Breast epithelium (tissue), 4 donors: ENCODE results near the gene ADCK1. TPM values are rescaled to one million over a fixed set of nuclear protein-coding genes. Genes with fewer than 3 reads are reported as not detected.

Source experiments
- DNase-seq, 2 donors: peaks; one replicate each; pipeline ENCODE4 v3.0.0-alpha.2; 2019; ENCODE audit warnings: low spot score in 2 of 2
- H3K27ac ChIP-seq, 2 donors: fragments of 200-600 bp; sonication (generic) in 1 of 2; one replicate each; pipeline ENCODE4 v1.5.1; 2016 to 2019; ENCODE audit warnings: mild to moderate bottlenecking in 1 of 2
- H3K27me3 ChIP-seq, 2 donors: fragments of 200-600 bp; sonication (generic) in 1 of 2; one replicate each; pipeline versions ENCODE4 v1.5.1 to v1.6.0; 2017 to 2019; ENCODE audit warnings: control low read depth in 1 of 2, mild to moderate bottlenecking in 1 of 2
- H3K36me3 ChIP-seq: fragments of 200-600 bp; one replicate; pipeline ENCODE4 v1.5.1; 2019
- H3K4me1 ChIP-seq, 2 donors: fragments of 200-600 bp; sonication (generic); one replicate each; pipeline ENCODE4 v1.5.1; 2016 to 2019; ENCODE audit warnings: control low read depth in 1 of 2
- H3K4me3 ChIP-seq, 3 donors: fragments of 200-600 bp; sonication (generic); 1 replicate in 2 of 3; 2 replicates in 1 of 3; pipeline ENCODE4 v1.5.1; 2016 to 2019; ENCODE audit warnings: mild to moderate bottlenecking in 3 of 3, moderate library complexity in 2 of 3
- H3K9me3 ChIP-seq, 2 donors: fragments of 200-600 bp; sonication (generic) in 1 of 2; one replicate each; pipeline ENCODE4 v1.5.1; 2016 to 2019; ENCODE audit warnings: control low read depth in 1 of 2
- POLR2A ChIP-seq: fragments of 450-650 bp; IDR thresholded peaks from one replicate; pipeline ENCODE4 v1.6.1; 2016; ENCODE audit warnings: antibody characterized with exemption, mild to moderate bottlenecking, moderate library complexity
- POLR2AphosphoS5 ChIP-seq, 3 donors: sonication (generic); formaldehyde crosslinking; IDR thresholded peaks; one replicate each; pipeline ENCODE4 v1.6.1; 2017; ENCODE audit warnings: antibody characterized with exemption in 3 of 3
- intact Hi-C: fragments of 100-400 bp; cut with DNase I; formaldehyde crosslinking; loops from one replicate; pipeline ENCODE4 v1.15.1; 2023; ENCODE audit warnings: low total_unique reads
- total RNA-seq, 3 donors: library from RNA; depleted of rRNA; stranded (reverse); fragments of >200 nt; gene quantifications; one replicate each; pipeline ENCODE4 v1.1.0, GENCODE V29; 2016
- TF ChIP-seq, protein P1 (sequence below), 3 donors: fragments of 450-650 bp; IDR thresholded peaks; one replicate each; pipeline ENCODE4 v1.5.1; 2016 to 2017; ENCODE audit warnings: antibody characterized with exemption in 3 of 3, mild to moderate bottlenecking in 3 of 3, moderate library complexity in 3 of 3

The ADCK1 gene
- total RNA-seq, 3 donors from 2014 or later: 4.6 to 8.3 (median 4.9) TPM

DNA sequence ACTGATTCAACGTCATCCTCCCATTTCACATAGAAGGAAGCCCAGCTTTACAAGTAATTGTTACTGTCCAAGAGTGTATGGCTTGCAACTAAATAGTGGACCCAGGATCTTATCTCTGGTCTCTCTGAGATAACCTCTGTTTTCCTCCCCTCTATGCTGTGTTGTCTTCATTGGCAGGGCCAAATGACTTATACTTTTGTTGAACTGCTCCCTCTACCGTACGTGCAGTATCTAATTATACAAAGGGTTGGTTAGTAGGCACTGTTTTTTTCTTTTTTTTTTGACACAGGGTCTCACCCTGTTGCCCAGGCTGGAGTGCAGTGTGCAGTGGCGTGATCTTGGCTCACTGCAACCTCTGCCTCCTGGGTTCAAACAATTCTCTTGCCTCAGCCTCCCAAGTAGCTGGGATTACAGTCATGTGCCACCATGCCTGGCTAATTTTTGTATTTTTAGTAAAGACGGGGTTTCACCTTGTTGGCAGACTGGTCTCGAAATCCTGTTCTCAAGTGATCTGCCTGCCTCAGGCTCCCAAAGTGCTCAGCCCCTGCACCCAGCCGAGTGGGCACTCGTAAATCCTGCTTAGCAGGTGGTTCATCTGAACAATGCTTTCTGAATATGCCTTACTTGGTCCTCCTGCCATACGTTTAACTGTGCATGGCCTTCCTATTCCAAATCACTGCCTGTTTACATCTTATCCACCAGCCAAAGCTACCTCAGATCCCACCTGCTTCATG, 162.1 kb downstream of the ADCK1 start:
- H3K4me1 ChIP-seq: no peaks in the 10 kb centered on the region
- H3K4me3 ChIP-seq: no peak overlapping the region
- H3K27me3 ChIP-seq: peaks cover 0 to 10% of the 10 kb centered on the region in 2 donors
- no peak for DNase-seq
- no peaks in the 10 kb centered on the region for H3K36me3 ChIP-seq
- intact Hi-C loops: no loop called here
- no peak overlapping the region for H3K27ac ChIP-seq
- TF ChIP-seq, protein P1, sequence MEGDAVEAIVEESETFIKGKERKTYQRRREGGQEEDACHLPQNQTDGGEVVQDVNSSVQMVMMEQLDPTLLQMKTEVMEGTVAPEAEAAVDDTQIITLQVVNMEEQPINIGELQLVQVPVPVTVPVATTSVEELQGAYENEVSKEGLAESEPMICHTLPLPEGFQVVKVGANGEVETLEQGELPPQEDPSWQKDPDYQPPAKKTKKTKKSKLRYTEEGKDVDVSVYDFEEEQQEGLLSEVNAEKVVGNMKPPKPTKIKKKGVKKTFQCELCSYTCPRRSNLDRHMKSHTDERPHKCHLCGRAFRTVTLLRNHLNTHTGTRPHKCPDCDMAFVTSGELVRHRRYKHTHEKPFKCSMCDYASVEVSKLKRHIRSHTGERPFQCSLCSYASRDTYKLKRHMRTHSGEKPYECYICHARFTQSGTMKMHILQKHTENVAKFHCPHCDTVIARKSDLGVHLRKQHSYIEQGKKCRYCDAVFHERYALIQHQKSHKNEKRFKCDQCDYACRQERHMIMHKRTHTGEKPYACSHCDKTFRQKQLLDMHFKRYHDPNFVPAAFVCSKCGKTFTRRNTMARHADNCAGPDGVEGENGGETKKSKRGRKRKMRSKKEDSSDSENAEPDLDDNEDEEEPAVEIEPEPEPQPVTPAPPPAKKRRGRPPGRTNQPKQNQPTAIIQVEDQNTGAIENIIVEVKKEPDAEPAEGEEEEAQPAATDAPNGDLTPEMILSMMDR (IDR thresholded peaks at IDR 0.05): no peak
- TF ChIP-seq POLR2A (no peak), POLR2AphosphoS5 (IDR thresholded peaks at IDR 0.05) (no peak)
- H3K9me3 ChIP-seq: no peaks in the 10 kb centered on the region

DNA sequence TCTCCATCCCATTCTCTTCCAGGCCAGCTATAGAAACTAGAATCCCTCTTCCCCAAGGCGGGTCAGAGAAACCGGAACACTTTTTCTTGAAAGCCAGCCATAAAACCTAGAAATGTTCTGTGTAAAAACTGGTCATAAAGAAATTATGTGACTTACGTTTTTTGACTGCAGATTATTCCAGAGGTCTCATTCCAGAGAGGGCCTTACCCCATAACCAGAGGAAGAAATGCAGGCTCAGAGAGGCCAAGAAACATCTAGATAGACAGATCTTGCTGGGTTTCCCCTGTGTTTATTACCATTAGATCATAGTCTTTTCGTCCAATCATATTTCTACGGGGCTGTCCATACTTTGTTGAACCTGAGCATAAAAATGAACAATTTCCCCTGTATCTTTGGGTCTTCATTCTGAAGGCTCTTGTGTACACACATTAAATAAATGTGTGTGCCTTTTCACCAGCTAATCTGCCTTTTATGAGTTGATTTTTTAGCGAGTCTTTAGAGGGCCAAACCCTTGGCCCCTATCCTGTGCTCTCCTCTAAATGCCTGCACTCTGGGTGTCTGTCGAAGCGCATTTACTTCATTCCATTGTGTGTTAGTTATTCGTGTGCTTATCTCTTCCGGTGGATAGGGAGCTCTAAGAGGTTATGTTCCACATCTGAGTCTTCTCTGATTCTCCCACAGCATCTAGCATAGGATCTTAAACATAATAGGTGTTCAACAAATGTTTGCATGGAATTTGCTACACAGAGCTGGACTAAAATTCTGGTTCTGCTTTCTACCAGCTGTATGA, 163.0 kb downstream of the ADCK1 start:
- H3K4me1 ChIP-seq: no peaks in the 10 kb centered on the region
- TF ChIP-seq, protein P1 (IDR thresholded peaks at IDR 0.05): no peak
- TF ChIP-seq POLR2AphosphoS5 (IDR thresholded peaks at IDR 0.05) (no peak), POLR2A (no peak)
- intact Hi-C loops: no loop called here
- no peak for DNase-seq
- H3K27me3 ChIP-seq: peaks cover 0 to 8% of the 10 kb centered on the region in 2 donors
- no peak overlapping the region for H3K4me3 ChIP-seq
- no peak overlapping the region for H3K27ac ChIP-seq
- H3K36me3 ChIP-seq: no peaks in the 10 kb centered on the region
- H3K9me3 ChIP-seq: no peaks in the 10 kb centered on the region

DNA sequence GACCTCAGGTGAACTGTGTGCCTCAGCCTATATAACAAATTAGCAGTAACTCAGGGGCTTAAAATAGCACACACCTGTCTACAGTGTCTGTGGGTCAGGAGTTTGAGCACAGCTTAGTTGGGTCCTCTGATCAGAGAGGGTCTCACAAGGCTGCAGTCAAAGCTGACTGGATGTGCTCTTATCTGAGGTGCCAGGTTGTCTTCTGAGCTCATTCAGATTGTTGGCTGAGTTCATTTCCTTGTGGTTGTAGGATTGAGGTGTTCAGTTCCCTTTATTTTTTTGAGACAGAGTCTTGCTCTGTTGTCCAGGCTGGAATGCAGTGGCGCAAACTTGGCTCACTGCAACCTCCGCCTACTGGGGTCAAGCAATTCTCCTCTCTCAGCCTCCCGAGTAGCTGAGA, 164.7 kb downstream of the ADCK1 start:
- H3K27me3 ChIP-seq: peaks cover 0 to 8% of the 10 kb centered on the region in 2 donors
- intact Hi-C loops: no loop called here
- TF ChIP-seq POLR2A: no peak
- TF ChIP-seq, protein P1 (IDR thresholded peaks at IDR 0.05): no peak
- TF ChIP-seq POLR2AphosphoS5 (IDR thresholded peaks at IDR 0.05): no peak
- no peak overlapping the region for H3K4me3 ChIP-seq
- DNase-seq: no peak
- no peak overlapping the region for H3K27ac ChIP-seq
- no peaks in the 10 kb centered on the region for H3K36me3 ChIP-seq
- H3K9me3 ChIP-seq: no peaks in the 10 kb centered on the region
- no peaks in the 10 kb centered on the region for H3K4me1 ChIP-seq

DNA sequence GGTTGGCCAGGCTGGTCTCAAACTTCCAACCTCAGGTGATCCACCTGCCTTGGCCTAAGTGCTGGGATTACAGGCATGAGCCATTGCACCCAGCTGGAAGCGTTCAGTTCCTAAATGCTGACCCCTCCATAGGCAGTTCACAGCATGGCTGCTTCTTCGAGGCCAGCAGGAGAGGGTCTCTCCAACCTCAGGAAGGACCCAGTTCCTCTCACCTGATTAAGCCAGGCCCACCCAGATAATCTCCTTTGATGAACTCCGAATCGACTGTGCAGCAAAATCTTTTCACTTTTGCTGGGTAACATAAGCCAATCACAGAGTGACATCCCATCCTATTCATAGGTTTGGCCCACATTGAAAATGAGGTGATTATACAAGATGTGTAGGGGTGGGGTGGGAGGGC, 165.1 kb downstream of the ADCK1 start:
- Histone ChIP-seq H3K4me3 (no peak overlapping the region), H3K27me3 (peaks cover 0 to 8% of the 10 kb centered on the region in 2 donors), H3K27ac (no peak overlapping the region), H3K36me3 (no peaks in the 10 kb centered on the region), H3K9me3 (no peaks in the 10 kb centered on the region), H3K4me1 (no peaks in the 10 kb centered on the region)
- TF ChIP-seq POLR2AphosphoS5 (IDR thresholded peaks at IDR 0.05) (no peak), POLR2A (no peak)
- TF ChIP-seq, protein P1 (IDR thresholded peaks at IDR 0.05): no peak
- no peak for DNase-seq
- intact Hi-C loops: no loop called here

DNA sequence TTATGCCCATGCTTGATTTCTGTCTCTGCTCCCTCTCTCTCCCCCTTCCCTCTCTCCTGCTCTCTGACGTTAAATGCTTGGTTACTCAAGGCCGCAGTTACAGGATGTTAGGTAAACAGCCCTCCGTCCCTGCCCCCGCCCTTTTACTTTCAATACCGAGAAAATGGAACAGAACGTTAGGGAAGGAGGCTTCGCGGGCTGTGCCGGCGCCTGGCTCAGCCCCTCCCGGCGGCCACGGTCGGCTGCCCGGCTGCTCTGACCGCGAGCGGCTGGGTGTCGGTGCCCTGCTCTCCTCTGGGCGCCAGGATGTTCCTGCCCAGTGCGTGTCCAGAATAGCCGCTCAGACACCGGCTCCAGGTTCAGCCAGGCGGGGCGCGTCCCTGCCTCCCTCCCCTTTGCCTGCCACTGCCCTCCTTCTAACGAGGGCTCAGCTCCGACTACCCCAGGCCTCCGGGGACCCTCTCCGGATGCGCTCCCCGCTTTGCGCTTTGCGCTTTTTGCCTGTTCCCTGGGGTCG, 166.1 kb downstream of the ADCK1 start:
- H3K27ac ChIP-seq: no peak overlapping the region
- peak overlapping the region; percentile 33 to 59 (median 34) for H3K4me3 ChIP-seq
- DNase-seq: no peak
- no peaks in the 10 kb centered on the region for H3K4me1 ChIP-seq
- intact Hi-C loops: no loop called here
- H3K9me3 ChIP-seq: no peaks in the 10 kb centered on the region
- peaks cover 0 to 8% of the 10 kb centered on the region in 2 donors for H3K27me3 ChIP-seq
- TF ChIP-seq POLR2A (no peak), POLR2AphosphoS5 (IDR thresholded peaks at IDR 0.05) (no peak)
- TF ChIP-seq, protein P1 (IDR thresholded peaks at IDR 0.05): no peak
- H3K36me3 ChIP-seq: no peaks in the 10 kb centered on the region
